ENCODE measurements around the gene FAM222A. TPM values are rescaled to one million over a fixed set of nuclear protein-coding genes. Genes with fewer than 3 reads are reported as not detected.
A peak's percentile ranks its signal among the peaks of the same experiment; 100 is the strongest.

Gene FAM222A
- total RNA-seq, 1 donor = 0.36 TPM

DNA sequence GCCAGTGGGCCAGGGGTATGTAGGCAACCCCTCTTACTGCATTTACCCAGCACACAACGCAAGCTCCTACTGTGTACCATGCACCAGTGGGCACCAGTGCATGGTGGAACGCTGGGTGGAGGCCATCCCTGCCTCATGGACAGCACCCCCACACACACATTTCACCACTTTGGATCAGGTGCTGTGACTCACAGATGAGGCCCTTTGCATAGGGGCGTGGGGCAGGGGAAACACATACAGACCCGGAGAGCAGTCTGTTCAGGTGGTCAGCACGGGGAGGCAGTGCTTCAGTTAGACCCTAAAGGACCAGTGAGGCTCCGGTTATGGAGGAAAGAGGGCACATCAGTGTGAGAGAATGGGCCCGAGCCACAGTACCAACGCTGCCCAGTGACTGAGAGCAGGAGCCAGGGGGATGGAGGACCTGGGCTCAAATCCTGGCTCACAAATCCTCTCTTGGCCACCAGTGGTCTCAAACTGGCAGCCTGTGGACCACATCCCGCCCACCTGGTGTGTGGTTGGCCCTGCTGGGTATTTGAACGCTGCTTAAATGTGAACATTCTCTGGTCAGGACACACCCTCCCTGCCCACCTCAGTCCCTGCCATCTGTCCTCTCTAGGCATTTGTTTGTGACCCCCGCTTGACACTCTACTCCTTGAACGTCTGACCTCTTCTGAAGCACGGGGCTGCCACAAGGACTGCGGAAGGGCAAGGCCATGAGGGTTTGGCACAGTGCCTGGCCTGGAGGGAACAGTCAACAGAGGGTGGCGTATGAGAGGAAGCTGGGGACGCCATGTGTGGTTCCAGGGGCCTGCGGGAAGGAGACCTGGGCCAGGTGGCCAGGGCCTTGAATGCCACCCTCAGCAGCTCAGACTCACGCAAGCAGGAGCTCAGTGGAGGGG is 46.7 kb downstream of the FAM222A start:
- no peak overlapping the region for H2AFZ ChIP-seq (ENCODE audit: low read length)
- no peak for TF ChIP-seq CTCF (IDR thresholded peaks at IDR 0.05; ENCODE audit: extremely low read depth, low read depth, low read length)
- H3K4me3 ChIP-seq (ENCODE audit: insufficient read depth, low read length) = no peak overlapping the region
- peak; percentile 48 for DNase-seq (ENCODE audit: insufficient read length, low spot score, missing footprints)
- no peaks in the 10 kb centered on the region for H4K20me1 ChIP-seq (ENCODE audit: insufficient read depth, low read length)
- H3K4me1 ChIP-seq (ENCODE audit: insufficient read depth, low read length) = no peaks in the 10 kb centered on the region
- no peaks in the 10 kb centered on the region for H3K79me2 ChIP-seq (ENCODE audit: insufficient read depth, low read length)
- H3K27ac ChIP-seq (ENCODE audit: low read depth, low read length) = no peak overlapping the region
- peaks cover 6% of the 10 kb centered on the region for H3K9me3 ChIP-seq (ENCODE audit: low read depth, low read length)
- H3K36me3 ChIP-seq (ENCODE audit: insufficient read depth, low read length) = no peaks in the 10 kb centered on the region
- no peak overlapping the region for H3K4me2 ChIP-seq (ENCODE audit: insufficient read depth, low read length)
- no peaks in the 10 kb centered on the region for H3K27me3 ChIP-seq (ENCODE audit: insufficient read depth, low read length)

DNA sequence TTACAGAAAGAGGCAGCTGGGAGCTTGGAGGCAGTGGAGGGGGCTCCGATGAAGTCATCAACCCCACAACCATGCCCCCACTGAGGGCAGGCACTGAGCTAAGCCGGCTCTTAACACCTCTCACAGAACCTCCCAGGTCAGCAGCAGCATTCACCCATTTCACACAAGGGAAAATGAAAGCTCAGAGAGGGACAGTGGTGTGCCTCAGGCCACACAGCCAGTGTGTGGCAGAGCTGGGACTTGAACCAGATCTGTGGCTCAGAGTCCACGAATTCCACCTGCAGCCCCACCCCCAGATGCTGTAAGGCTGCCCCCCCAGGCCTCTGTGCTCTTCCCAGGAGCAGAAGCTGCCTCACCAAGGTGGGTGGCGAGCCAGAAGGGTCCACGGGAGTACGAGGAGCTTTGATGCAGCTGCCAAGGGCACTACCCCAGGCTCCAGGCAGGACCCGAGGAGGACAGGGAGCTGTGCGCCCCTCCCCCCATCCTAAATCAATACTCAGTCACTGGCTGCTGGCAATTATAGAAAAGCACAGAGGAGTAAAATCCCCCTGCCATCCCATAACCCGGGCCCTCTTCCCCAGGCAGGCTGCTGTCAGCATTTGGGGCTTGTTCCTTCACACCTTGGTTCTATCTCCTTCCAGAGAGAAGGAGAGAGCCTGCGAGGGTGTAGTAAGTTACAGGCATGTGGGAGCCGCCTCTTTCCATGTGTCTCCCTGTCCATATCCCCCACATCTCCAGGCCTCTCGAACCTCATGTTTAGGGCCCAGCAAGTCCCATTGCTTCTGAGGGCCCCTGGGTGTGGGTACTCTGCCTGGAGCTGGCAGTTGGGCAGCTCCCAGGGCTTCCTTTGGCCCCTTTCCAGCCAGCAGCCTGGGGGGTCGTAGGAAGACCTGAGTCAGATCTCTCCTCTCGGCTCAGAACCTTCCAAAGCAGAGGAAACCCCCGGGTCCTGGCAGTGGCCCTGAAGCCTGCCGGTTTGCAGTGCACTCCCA is 47.6 kb downstream of the FAM222A start:
- Histone ChIP-seq H3K36me3 (ENCODE audit: insufficient read depth, low read length) (no peaks in the 10 kb centered on the region), H3K4me1 (ENCODE audit: insufficient read depth, low read length) (no peaks in the 10 kb centered on the region), H4K20me1 (ENCODE audit: insufficient read depth, low read length) (no peaks in the 10 kb centered on the region), H3K27me3 (ENCODE audit: insufficient read depth, low read length) (no peaks in the 10 kb centered on the region), H2AFZ (ENCODE audit: low read length) (no peak overlapping the region), H3K4me2 (ENCODE audit: insufficient read depth, low read length) (no peak overlapping the region), H3K27ac (ENCODE audit: low read depth, low read length) (no peak overlapping the region), H3K9me3 (ENCODE audit: low read depth, low read length) (peaks cover 4% of the 10 kb centered on the region), H3K79me2 (ENCODE audit: insufficient read depth, low read length) (no peaks in the 10 kb centered on the region), H3K4me3 (ENCODE audit: insufficient read depth, low read length) (no peak overlapping the region)
- no peak for TF ChIP-seq CTCF (IDR thresholded peaks at IDR 0.05; ENCODE audit: extremely low read depth, low read depth, low read length)
- DNase-seq (ENCODE audit: insufficient read length, low spot score, missing footprints) = peak; percentile 0

DNA sequence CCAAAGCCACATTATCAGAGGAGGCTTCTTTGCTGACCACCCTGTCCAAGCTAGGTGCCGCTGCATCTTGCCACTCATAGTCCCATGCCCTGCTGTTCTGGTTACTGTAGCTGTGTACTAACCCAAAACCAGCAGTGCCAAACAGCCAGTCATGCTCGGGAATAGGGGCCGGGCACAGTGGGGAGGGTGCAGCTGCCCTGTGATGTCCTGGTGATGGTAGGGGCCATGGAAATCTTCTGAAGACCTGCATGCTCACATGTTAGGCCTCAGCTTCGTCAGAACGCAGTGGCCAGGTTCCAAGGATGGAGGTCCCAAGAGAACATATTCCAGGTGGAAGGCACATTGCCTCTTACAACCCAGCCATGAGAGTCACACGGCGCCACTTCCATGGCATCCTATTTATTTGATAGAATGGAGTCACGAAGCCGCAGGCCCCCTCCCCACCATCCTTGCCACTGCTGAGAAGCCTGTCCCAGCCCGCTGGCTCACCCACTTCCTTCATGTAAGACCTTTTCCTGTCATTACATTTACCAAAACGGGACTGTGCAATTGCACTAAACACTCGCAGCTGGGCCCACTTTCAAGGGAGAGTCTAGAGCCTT is 48.5 kb downstream of the FAM222A start:
- Histone ChIP-seq H3K4me2 (ENCODE audit: insufficient read depth, low read length) (no peak overlapping the region), H3K79me2 (ENCODE audit: insufficient read depth, low read length) (no peaks in the 10 kb centered on the region), H3K9me3 (ENCODE audit: low read depth, low read length) (peaks cover 4% of the 10 kb centered on the region), H3K27me3 (ENCODE audit: insufficient read depth, low read length) (no peaks in the 10 kb centered on the region), H4K20me1 (ENCODE audit: insufficient read depth, low read length) (no peaks in the 10 kb centered on the region), H3K4me3 (ENCODE audit: insufficient read depth, low read length) (no peak overlapping the region), H3K4me1 (ENCODE audit: insufficient read depth, low read length) (no peaks in the 10 kb centered on the region), H3K27ac (ENCODE audit: low read depth, low read length) (no peak overlapping the region), H2AFZ (ENCODE audit: low read length) (no peak overlapping the region), H3K36me3 (ENCODE audit: insufficient read depth, low read length) (no peaks in the 10 kb centered on the region)
- TF ChIP-seq CTCF (IDR thresholded peaks at IDR 0.05; ENCODE audit: extremely low read depth, low read depth, low read length) = no peak
- DNase-seq (ENCODE audit: insufficient read length, low spot score, missing footprints) = no peak

All from osteoblast (primary cell).